GM19351 (cell line): ENCODE measurements around the gene NUDT10.

Experiments used
- ATAC-seq: cut with Tn5 transposase; IDR thresholded peaks from one replicate; pipeline ENCODE4 v1.9.1; 2021; ENCODE audit warnings: mild to moderate bottlenecking, moderate library complexity; ENCODE audit not compliant: unreplicated experiment

The NUDT10 gene

GRCh38 chrX:51332188-51332942, at the start of gene NUDT10:
NUDT10 (plus strand) TSS chrX:51332822; CDS start chrX:51332966, 144 bp downstream.
- peak; percentile 48 for ATAC-seq

GRCh38 chrX:51292421-51292820, 40.2 kb upstream of the NUDT10 start:
- ATAC-seq: no peak

- no peak for ATAC-seq
Measured at GRCh38 chrX:51296138-51296537, 36.5 kb upstream of the NUDT10 start.

GRCh38 chrX:51316271-51316670, 16.4 kb upstream of the NUDT10 start:
- ATAC-seq: no peak

GRCh38 chrX:51332943-51333785, 542 bp downstream of the NUDT10 start:
- peak; percentile 19 for ATAC-seq

- no peak for ATAC-seq
Measured at GRCh38 chrX:51334276-51334675, 1.7 kb downstream of the NUDT10 start.

GRCh38 chrX:51336584-51336983, 4.0 kb downstream of the NUDT10 start:
- no peak for ATAC-seq

GRCh38 chrX:51361251-51361650, 28.6 kb downstream of the NUDT10 start:
- ATAC-seq: no peak

GRCh38 chrX:51376672-51377071, 44.0 kb downstream of the NUDT10 start:
- no peak for ATAC-seq
